ENCODE data around the gene TEX19.

DNA sequence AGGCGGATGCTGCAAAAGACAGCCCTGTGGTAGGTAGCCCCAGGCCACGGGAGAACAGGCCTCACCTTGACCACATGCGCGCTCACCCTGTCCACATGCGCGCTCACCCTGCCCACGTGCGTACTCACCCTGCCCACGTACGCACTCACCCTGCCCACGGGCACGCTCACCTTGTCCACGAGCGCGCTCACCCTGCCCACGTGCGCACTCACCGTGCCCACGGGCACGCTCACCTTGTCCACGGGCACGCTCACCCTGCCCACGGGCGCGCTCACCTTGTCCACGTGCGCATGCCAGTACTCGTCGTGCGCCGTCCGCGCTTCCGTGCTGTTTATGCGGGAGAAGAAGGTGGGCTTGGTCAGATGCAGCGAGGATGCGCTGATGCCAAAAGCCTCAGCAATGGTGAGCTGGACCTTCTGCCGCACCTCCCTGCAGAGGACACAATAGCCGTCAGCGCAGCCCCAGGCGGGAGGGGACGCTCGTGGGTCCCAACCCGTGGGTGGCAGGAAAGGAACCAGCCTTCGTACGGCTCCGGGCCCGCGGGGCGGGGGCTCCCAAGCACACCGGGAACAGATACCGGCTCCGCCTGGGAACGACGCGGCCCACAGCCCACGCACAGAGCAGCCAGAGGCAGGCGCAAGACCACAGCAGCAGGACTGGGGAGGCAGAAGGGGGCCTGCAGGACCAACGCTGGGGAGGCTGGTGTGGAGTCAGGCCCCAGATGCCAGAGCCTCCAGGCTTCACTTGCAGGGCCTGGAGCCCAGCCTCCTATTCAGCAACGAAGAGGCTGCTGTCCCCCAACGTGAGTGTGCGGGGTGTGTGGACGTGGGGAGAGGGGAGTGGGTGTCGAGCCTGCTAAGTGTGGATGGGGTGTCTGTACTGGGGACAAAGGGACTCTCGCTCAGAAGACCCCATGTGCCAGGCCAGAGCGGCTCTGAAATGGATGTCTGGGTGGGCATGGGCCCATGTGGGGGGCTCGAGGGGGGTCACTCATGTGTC lies 44.9 kb downstream of the TEX19 start:
- TF ChIP-seq, protein P1, sequence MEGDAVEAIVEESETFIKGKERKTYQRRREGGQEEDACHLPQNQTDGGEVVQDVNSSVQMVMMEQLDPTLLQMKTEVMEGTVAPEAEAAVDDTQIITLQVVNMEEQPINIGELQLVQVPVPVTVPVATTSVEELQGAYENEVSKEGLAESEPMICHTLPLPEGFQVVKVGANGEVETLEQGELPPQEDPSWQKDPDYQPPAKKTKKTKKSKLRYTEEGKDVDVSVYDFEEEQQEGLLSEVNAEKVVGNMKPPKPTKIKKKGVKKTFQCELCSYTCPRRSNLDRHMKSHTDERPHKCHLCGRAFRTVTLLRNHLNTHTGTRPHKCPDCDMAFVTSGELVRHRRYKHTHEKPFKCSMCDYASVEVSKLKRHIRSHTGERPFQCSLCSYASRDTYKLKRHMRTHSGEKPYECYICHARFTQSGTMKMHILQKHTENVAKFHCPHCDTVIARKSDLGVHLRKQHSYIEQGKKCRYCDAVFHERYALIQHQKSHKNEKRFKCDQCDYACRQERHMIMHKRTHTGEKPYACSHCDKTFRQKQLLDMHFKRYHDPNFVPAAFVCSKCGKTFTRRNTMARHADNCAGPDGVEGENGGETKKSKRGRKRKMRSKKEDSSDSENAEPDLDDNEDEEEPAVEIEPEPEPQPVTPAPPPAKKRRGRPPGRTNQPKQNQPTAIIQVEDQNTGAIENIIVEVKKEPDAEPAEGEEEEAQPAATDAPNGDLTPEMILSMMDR (IDR thresholded peaks at IDR 0.05) = no peak
- TF ChIP-seq POLR2A (IDR thresholded peaks at IDR 0.05) = no peak
